GM19452 (cell line): ENCODE data around the gene CUEDC1.
"Not testable (repeated sequence)": the region's sequence is repeated elsewhere in the genome, so short reads cannot be mapped to it uniquely, and the experiment has no call there.

Experiments used
- ATAC-seq: cut with Tn5 transposase; IDR thresholded peaks from one replicate; pipeline ENCODE4 v1.9.1; 2021; ENCODE audit not compliant: unreplicated experiment

Gene CUEDC1

GRCh38 chr17:57846056-57846945 lies 108.9 kb downstream of the CUEDC1 start:
- not testable (repeated sequence) for ATAC-seq

- ATAC-seq, result no peak
Observed at GRCh38 chr17:57842280-57842679, 112.9 kb downstream of the CUEDC1 start.

- ATAC-seq, result no peak
Observed at GRCh38 chr17:57839571-57839923, 115.7 kb downstream of the CUEDC1 start.

- no peak for ATAC-seq
Observed at GRCh38 chr17:57838857-57839570, 116.2 kb downstream of the CUEDC1 start.

- no peak for ATAC-seq
Observed at GRCh38 chr17:57838453-57838852, 116.8 kb downstream of the CUEDC1 start.

GRCh38 chr17:57835333-57835900 lies 119.8 kb downstream of the CUEDC1 start:
- no peak for ATAC-seq

- ATAC-seq, result no peak
Observed at GRCh38 chr17:57834146-57834741, 121.0 kb downstream of the CUEDC1 start.

- no peak for ATAC-seq
Observed at GRCh38 chr17:57833179-57833939, 121.9 kb downstream of the CUEDC1 start.

GRCh38 chr17:57832314-57833178 lies 122.7 kb downstream of the CUEDC1 start:
- ATAC-seq, result no peak

GRCh38 chr17:57830880-57831279 lies 124.3 kb downstream of the CUEDC1 start:
- no peak for ATAC-seq

- ATAC-seq, result no peak
Observed at GRCh38 chr17:57823469-57824401, 131.5 kb downstream of the CUEDC1 start.

GRCh38 chr17:57819867-57820266 lies 135.3 kb downstream of the CUEDC1 start:
- no peak for ATAC-seq

- ATAC-seq, result no peak
Observed at GRCh38 chr17:57819285-57819684, 135.9 kb downstream of the CUEDC1 start.

- ATAC-seq, result no peak
Observed at GRCh38 chr17:57818066-57818465, 137.1 kb downstream of the CUEDC1 start.

- ATAC-seq, result no peak
Observed at GRCh38 chr17:57817299-57817698, 137.9 kb downstream of the CUEDC1 start.

- ATAC-seq, result no peak
Observed at GRCh38 chr17:57814421-57814820, 140.8 kb downstream of the CUEDC1 start.

- ATAC-seq, result no peak
Observed at GRCh38 chr17:57811638-57812280, 143.5 kb downstream of the CUEDC1 start.
